HG03571 (cell line): ENCODE data around the gene FAM149B1.

Source experiments
- ATAC-seq: cut with Tn5 transposase; IDR thresholded peaks from one replicate; pipeline ENCODE4 v1.9.1; 2021; ENCODE audit not compliant: unreplicated experiment

Gene FAM149B1

GRCh38 chr10:73174148-73174925 is 6.4 kb downstream of the FAM149B1 start:
- ATAC-seq, result no peak

GRCh38 chr10:73182568-73182967 is 14.6 kb downstream of the FAM149B1 start:
- no peak for ATAC-seq

GRCh38 chr10:73183667-73184281 is 15.9 kb downstream of the FAM149B1 start:
- ATAC-seq, result no peak

GRCh38 chr10:73186266-73186665 is 18.3 kb downstream of the FAM149B1 start:
- ATAC-seq, result no peak

GRCh38 chr10:73190188-73190587 is 22.3 kb downstream of the FAM149B1 start:
- no peak for ATAC-seq

- no peak for ATAC-seq
Measured at GRCh38 chr10:73205081-73205480, 37.2 kb downstream of the FAM149B1 start.

GRCh38 chr10:73205890-73206289 is 38.0 kb downstream of the FAM149B1 start:
- ATAC-seq, result no peak

- ATAC-seq, result no peak
Measured at GRCh38 chr10:73206385-73206784, 38.5 kb downstream of the FAM149B1 start.

- no peak for ATAC-seq
Measured at GRCh38 chr10:73207883-73208282, 40.0 kb downstream of the FAM149B1 start.

- no peak for ATAC-seq
Measured at GRCh38 chr10:73209705-73210104, 41.8 kb downstream of the FAM149B1 start.

- ATAC-seq, result no peak
Measured at GRCh38 chr10:73210395-73211105, 42.6 kb downstream of the FAM149B1 start.

- ATAC-seq, result no peak
Measured at GRCh38 chr10:73211106-73211811, 43.3 kb downstream of the FAM149B1 start.

GRCh38 chr10:73215749-73216148 is 47.8 kb downstream of the FAM149B1 start:
- ATAC-seq, result no peak

GRCh38 chr10:73217628-73218027 is 49.7 kb downstream of the FAM149B1 start:
- ATAC-seq, result no peak

GRCh38 chr10:73218431-73219191 is 50.7 kb downstream of the FAM149B1 start:
- no peak for ATAC-seq

GRCh38 chr10:73219384-73219783 is 51.5 kb downstream of the FAM149B1 start:
- no peak for ATAC-seq

GRCh38 chr10:73220989-73221388 is 53.1 kb downstream of the FAM149B1 start:
- ATAC-seq, result no peak

GRCh38 chr10:73225518-73225917 is 57.6 kb downstream of the FAM149B1 start:
- ATAC-seq, result no peak

- ATAC-seq, result no peak
Measured at GRCh38 chr10:73226663-73227062, 58.7 kb downstream of the FAM149B1 start.

- ATAC-seq, result no peak
Measured at GRCh38 chr10:73228247-73228646, 60.3 kb downstream of the FAM149B1 start.

- no peak for ATAC-seq
Measured at GRCh38 chr10:73229567-73229966, 61.6 kb downstream of the FAM149B1 start.
